HL-60 (cell line): ENCODE measurements around the gene FFAR1.
A peak's percentile ranks its signal among the peaks of the same experiment; 100 is the strongest.

Experiments used
- DNase-seq, 2 experiments: peaks; one replicate each; pipeline ENCODE4 v3.0.0-alpha.2; 2010 to 2020; ENCODE audit warnings: low read depth in 1 of 2, low spot score in 1 of 2
- H3K27ac ChIP-seq: fragments of 250-450 bp; sonication (Bioruptor Pico); replicated peaks from 2 replicates; pipeline ENCODE4 v1.5.1; 2020; ENCODE audit warnings: mild to moderate bottlenecking, moderate library complexity
- H3K27me3 ChIP-seq: fragments of 250-450 bp; sonication (Bioruptor Pico); 2 replicates; pipeline ENCODE4 v1.5.1; 2021; ENCODE audit warnings: mild to moderate bottlenecking, moderate library complexity; ENCODE audit not compliant: insufficient read depth, poor library complexity, severe bottlenecking
- H3K4me3 ChIP-seq: replicated peaks from 2 replicates; pipeline ENCODE4 v1.5.1; 2011; ENCODE audit warnings: mild to moderate bottlenecking, control low read depth, low read length; ENCODE audit not compliant: insufficient read depth
- CTCF ChIP-seq: IDR thresholded peaks from one replicate; pipeline ENCODE4 v1.5.1; 2011; ENCODE audit warnings: low read length, control low read depth, inconsistent platforms; ENCODE audit not compliant: insufficient read depth
- GABPA ChIP-seq: IDR thresholded peaks from 2 replicates; pipeline ENCODE4 v1.6.1; 2012; ENCODE audit warnings: low read depth
- POLR2AphosphoS5 ChIP-seq: IDR thresholded peaks from 2 replicates; pipeline ENCODE4 v1.6.1; 2012; ENCODE audit warnings: low read depth
- REST ChIP-seq: IDR thresholded peaks from 2 replicates; pipeline ENCODE4 v1.6.1; 2012; ENCODE audit warnings: low read depth; ENCODE audit not compliant: insufficient replicate concordance
- SPI1 ChIP-seq: IDR thresholded peaks from 2 replicates; pipeline ENCODE4 v1.6.1; 2012; ENCODE audit warnings: low read depth, mild to moderate bottlenecking, borderline replicate concordance

Gene FFAR1

GRCh38 chr19:35336166-35336955, 11.3 kb upstream of the FFAR1 start:
- Histone ChIP-seq H3K27me3 (no peaks in the 10 kb centered on the region), H3K4me3 (no peak overlapping the region), H3K27ac (no peak overlapping the region)
- TF ChIP-seq REST = no peak
- TF ChIP-seq CTCF = no peak
- TF ChIP-seq SPI1 = no peak
- no peak for TF ChIP-seq POLR2AphosphoS5
- TF ChIP-seq GABPA = no peak
- no peak for DNase-seq

GRCh38 chr19:35337097-35337983, 10.4 kb upstream of the FFAR1 start:
- peak; percentile 33; the same call in 1 of the 2 replicates for TF ChIP-seq SPI1
- TF ChIP-seq POLR2AphosphoS5 = no peak
- no peak for TF ChIP-seq REST
- no peak for DNase-seq
- H3K27me3 ChIP-seq = no peaks in the 10 kb centered on the region
- no peak overlapping the region for H3K27ac ChIP-seq
- H3K4me3 ChIP-seq = no peak overlapping the region

- no peak for DNase-seq
- TF ChIP-seq REST (no peak), CTCF (no peak), POLR2AphosphoS5 (no peak), SPI1 (no peak), GABPA (no peak)
- H3K4me3 ChIP-seq = no peak overlapping the region
- no peaks in the 10 kb centered on the region for H3K27me3 ChIP-seq
- H3K27ac ChIP-seq = no peak overlapping the region
Observed at GRCh38 chr19:35337984-35338296, 9.8 kb upstream of the FFAR1 start.
